Measurements from ENCODE around the gene POLE4.

The POLE4 gene

GRCh38 chr2:74930811-74931486 is 27.5 kb upstream of the POLE4 start:
- no peak overlapping the region for H3K27ac Mint-ChIP-seq
- no peaks in the 10 kb centered on the region for H3K27me3 Mint-ChIP-seq
- ATAC-seq = no peak
- H3K4me3 Mint-ChIP-seq = no peak overlapping the region
- H3K36me3 Mint-ChIP-seq = peaks cover 18% of the 10 kb centered on the region
- no peaks in the 10 kb centered on the region for H3K9me3 Mint-ChIP-seq
- H3K4me1 Mint-ChIP-seq = no peaks in the 10 kb centered on the region

GRCh38 chr2:74931940-74932339 is 26.5 kb upstream of the POLE4 start:
- ATAC-seq = no peak
- H3K4me1 Mint-ChIP-seq = no peaks in the 10 kb centered on the region
- H3K9me3 Mint-ChIP-seq = no peaks in the 10 kb centered on the region
- no peak overlapping the region for H3K27ac Mint-ChIP-seq
- H3K36me3 Mint-ChIP-seq = peaks cover 20% of the 10 kb centered on the region
- H3K27me3 Mint-ChIP-seq = no peaks in the 10 kb centered on the region
- H3K4me3 Mint-ChIP-seq = no peak overlapping the region

GRCh38 chr2:74935975-74936391 is 22.5 kb upstream of the POLE4 start:
- no peak overlapping the region for H3K27ac Mint-ChIP-seq
- peaks cover 8% of the 10 kb centered on the region for H3K27me3 Mint-ChIP-seq
- no peak for ATAC-seq
- peaks cover 15% of the 10 kb centered on the region for H3K36me3 Mint-ChIP-seq
- no peaks in the 10 kb centered on the region for H3K4me1 Mint-ChIP-seq
- H3K9me3 Mint-ChIP-seq = no peaks in the 10 kb centered on the region
- no peak overlapping the region for H3K4me3 Mint-ChIP-seq

GRCh38 chr2:74937221-74937880 is 21.1 kb upstream of the POLE4 start:
- Mint-ChIP-seq H3K9me3 (no peaks in the 10 kb centered on the region), H3K4me1 (no peaks in the 10 kb centered on the region), H3K27me3 (peaks cover 8% of the 10 kb centered on the region), H3K27ac (no peak overlapping the region), H3K36me3 (peaks cover 9% of the 10 kb centered on the region), H3K4me3 (no peak overlapping the region)
- no peak for ATAC-seq

- Mint-ChIP-seq H3K9me3 (no peaks in the 10 kb centered on the region), H3K27me3 (peaks cover 8% of the 10 kb centered on the region), H3K36me3 (peaks cover 9% of the 10 kb centered on the region), H3K4me3 (no peak overlapping the region), H3K27ac (no peak overlapping the region), H3K4me1 (no peaks in the 10 kb centered on the region)
- ATAC-seq = no peak
Observed at GRCh38 chr2:74938264-74938663, 20.2 kb upstream of the POLE4 start.

GRCh38 chr2:74939919-74940812 is 18.3 kb upstream of the POLE4 start:
- no peak overlapping the region for H3K27ac Mint-ChIP-seq
- peaks cover 8% of the 10 kb centered on the region for H3K27me3 Mint-ChIP-seq
- H3K36me3 Mint-ChIP-seq = peaks cover 15% of the 10 kb centered on the region
- ATAC-seq = no peak
- peaks cover 2% of the 10 kb centered on the region for H3K9me3 Mint-ChIP-seq
- no peak overlapping the region for H3K4me3 Mint-ChIP-seq
- peaks cover 3% of the 10 kb centered on the region for H3K4me1 Mint-ChIP-seq

- H3K27ac Mint-ChIP-seq = no peak overlapping the region
- peaks cover 15% of the 10 kb centered on the region for H3K36me3 Mint-ChIP-seq
- peaks cover 2% of the 10 kb centered on the region for H3K9me3 Mint-ChIP-seq
- H3K4me3 Mint-ChIP-seq = no peak overlapping the region
- peaks cover 8% of the 10 kb centered on the region for H3K27me3 Mint-ChIP-seq
- peaks cover 12% of the 10 kb centered on the region for H3K4me1 Mint-ChIP-seq
- ATAC-seq = no peak
Observed at GRCh38 chr2:74941284-74941683, 17.2 kb upstream of the POLE4 start.

GRCh38 chr2:74942263-74942662 is 16.2 kb upstream of the POLE4 start:
- peaks cover 8% of the 10 kb centered on the region for H3K27me3 Mint-ChIP-seq
- peaks cover 12% of the 10 kb centered on the region for H3K4me1 Mint-ChIP-seq
- H3K9me3 Mint-ChIP-seq = peaks cover 2% of the 10 kb centered on the region
- no peak overlapping the region for H3K27ac Mint-ChIP-seq
- no peak overlapping the region for H3K4me3 Mint-ChIP-seq
- peaks cover 9% of the 10 kb centered on the region for H3K36me3 Mint-ChIP-seq
- ATAC-seq = no peak

GRCh38 chr2:74944987-74945787 is 13.3 kb upstream of the POLE4 start:
- Mint-ChIP-seq H3K27me3 (no peaks in the 10 kb centered on the region), H3K4me3 (no peak overlapping the region), H3K9me3 (peaks cover 11% of the 10 kb centered on the region), H3K36me3 (peaks cover 27% of the 10 kb centered on the region), H3K4me1 (peaks cover 31% of the 10 kb centered on the region), H3K27ac (no peak overlapping the region)
- peak; percentile 95 for ATAC-seq

GRCh38 chr2:74945788-74946331 is 12.6 kb upstream of the POLE4 start:
- peaks cover 13% of the 10 kb centered on the region for H3K9me3 Mint-ChIP-seq
- H3K4me3 Mint-ChIP-seq = no peak overlapping the region
- no peak overlapping the region for H3K27ac Mint-ChIP-seq
- H3K4me1 Mint-ChIP-seq = peaks cover 37% of the 10 kb centered on the region
- H3K27me3 Mint-ChIP-seq = no peaks in the 10 kb centered on the region
- peaks cover 33% of the 10 kb centered on the region for H3K36me3 Mint-ChIP-seq
- ATAC-seq = no peak

- Mint-ChIP-seq H3K36me3 (peaks cover 50% of the 10 kb centered on the region), H3K4me3 (no peak overlapping the region), H3K27me3 (no peaks in the 10 kb centered on the region), H3K9me3 (peaks cover 24% of the 10 kb centered on the region), H3K4me1 (peaks cover 56% of the 10 kb centered on the region), H3K27ac (no peak overlapping the region)
- no peak for ATAC-seq
Observed at GRCh38 chr2:74947703-74948102, 10.7 kb upstream of the POLE4 start.

GRCh38 chr2:74948779-74949178 is 9.7 kb upstream of the POLE4 start:
- H3K27ac Mint-ChIP-seq = no peak overlapping the region
- H3K36me3 Mint-ChIP-seq = peaks cover 55% of the 10 kb centered on the region
- peaks cover 23% of the 10 kb centered on the region for H3K9me3 Mint-ChIP-seq
- H3K4me1 Mint-ChIP-seq = peaks cover 56% of the 10 kb centered on the region
- H3K27me3 Mint-ChIP-seq = no peaks in the 10 kb centered on the region
- ATAC-seq = no peak
- no peak overlapping the region for H3K4me3 Mint-ChIP-seq

GRCh38 chr2:74951211-74951754 is 7.2 kb upstream of the POLE4 start:
- Mint-ChIP-seq H3K4me1 (peaks cover 53% of the 10 kb centered on the region), H3K27ac (peak overlapping the region; percentile 46), H3K36me3 (peaks cover 59% of the 10 kb centered on the region), H3K9me3 (peaks cover 26% of the 10 kb centered on the region), H3K27me3 (no peaks in the 10 kb centered on the region), H3K4me3 (no peak overlapping the region)
- no peak for ATAC-seq

- Mint-ChIP-seq H3K36me3 (peaks cover 59% of the 10 kb centered on the region), H3K27me3 (no peaks in the 10 kb centered on the region), H3K4me1 (peaks cover 53% of the 10 kb centered on the region), H3K4me3 (no peak overlapping the region), H3K9me3 (peaks cover 26% of the 10 kb centered on the region), H3K27ac (peak overlapping the region; percentile 46)
- no peak for ATAC-seq
Observed at GRCh38 chr2:74952575-74952974, 5.9 kb upstream of the POLE4 start.
